Gastrocnemius medialis (tissue), 4 donors: ENCODE results near the gene ATP11A. TPM values are rescaled to one million over a fixed set of nuclear protein-coding genes. Genes with fewer than 3 reads are reported as not detected.

Experiments used
- ATAC-seq, 2 donors: fragments of 150-250 bp; one replicate each; pipeline ENCODE4 v1.9.1; 2016
- DNase-seq, 2 donors: peaks; one replicate each; pipeline ENCODE4 v3.0.0-alpha.2; 2019
- H3K27ac ChIP-seq, 4 donors: fragments of 200-600 bp; sonication (generic); 1 replicate in 1 of 4; 2 replicates in 3 of 4; pipeline ENCODE4 v1.5.1; 2016 to 2018; ENCODE audit warnings: mild to moderate bottlenecking in 2 of 4, moderate library complexity in 1 of 4
- H3K27me3 ChIP-seq, 3 donors: fragments of 200-600 bp; sonication (generic) in 2 of 3; 1 replicate in 1 of 3; 2 replicates in 2 of 3; pipeline versions ENCODE4 v1.5.1 to v1.6.0; 2016 to 2019; ENCODE audit warnings: mild to moderate bottlenecking in 1 of 3, moderate library complexity in 1 of 3
- H3K36me3 ChIP-seq, 2 donors: fragments of 200-600 bp; sonication (generic) in 1 of 2; one replicate each; pipeline ENCODE4 v1.5.1; 2017 to 2018
- H3K4me1 ChIP-seq, 2 donors: fragments of 200-600 bp; sonication (generic) in 1 of 2; one replicate each; pipeline ENCODE4 v1.5.1; 2016 to 2017; ENCODE audit warnings: mild to moderate bottlenecking in 2 of 2
- H3K4me3 ChIP-seq, 4 donors: fragments of 200-600 bp; sonication (generic) in 3 of 4; 1 replicate in 1 of 4; 2 replicates in 3 of 4; pipeline ENCODE4 v1.5.1; 2016 to 2019; ENCODE audit warnings: mild to moderate bottlenecking in 2 of 4
- H3K9me3 ChIP-seq, 3 donors: fragments of 200-600 bp; sonication (generic) in 2 of 3; 1 replicate in 1 of 3; 2 replicates in 2 of 3; pipeline ENCODE4 v1.5.1; 2016 to 2019
- POLR2A ChIP-seq, 2 donors: fragments of 450-650 bp; IDR thresholded peaks; one replicate each; pipeline ENCODE4 v1.6.1; 2017; ENCODE audit warnings: antibody characterized with exemption in 2 of 2, mild to moderate bottlenecking in 2 of 2, moderate library complexity in 2 of 2
- in situ Hi-C, 4 donors: fragments of 200-750 bp; cut with MboI; loops; one replicate each; pipeline versions ENCODE4 v1.15.0 to v1.8.0; 2017; ENCODE audit warnings: low sequenced_read_pairs in 4 of 4
- intact Hi-C: fragments of 100-400 bp; cut with DNase I; formaldehyde crosslinking; loops from one replicate; pipeline ENCODE4 v1.15.1; 2023; ENCODE audit warnings: low total_unique reads
- total RNA-seq, 4 donors: library from RNA; depleted of rRNA; stranded (reverse); fragments of >200 nt; gene quantifications; one replicate each; pipeline versions ENCODE4 v1.1.0 to v1.2.3, GENCODE V29; 2016
- TF ChIP-seq, protein P1 (sequence below), 5 experiments: fragments of 450-650 bp in 3 of 5; fragments of 200-600 bp in 2 of 5; sonication (generic) in 2 of 5; IDR thresholded peaks in 4 of 5; conservative IDR thresholded peaks in 1 of 5; 1 replicate in 4 of 5; 2 replicates in 1 of 5; pipeline ENCODE4 v1.5.1; 2016 to 2019; ENCODE audit warnings: antibody characterized with exemption in 5 of 5, mild to moderate bottlenecking in 3 of 5, moderate library complexity in 3 of 5

The ATP11A gene
- total RNA-seq, 4 donors from 2014 or later: 10.0 to 14.2 (median 12.6) TPM

DNA sequence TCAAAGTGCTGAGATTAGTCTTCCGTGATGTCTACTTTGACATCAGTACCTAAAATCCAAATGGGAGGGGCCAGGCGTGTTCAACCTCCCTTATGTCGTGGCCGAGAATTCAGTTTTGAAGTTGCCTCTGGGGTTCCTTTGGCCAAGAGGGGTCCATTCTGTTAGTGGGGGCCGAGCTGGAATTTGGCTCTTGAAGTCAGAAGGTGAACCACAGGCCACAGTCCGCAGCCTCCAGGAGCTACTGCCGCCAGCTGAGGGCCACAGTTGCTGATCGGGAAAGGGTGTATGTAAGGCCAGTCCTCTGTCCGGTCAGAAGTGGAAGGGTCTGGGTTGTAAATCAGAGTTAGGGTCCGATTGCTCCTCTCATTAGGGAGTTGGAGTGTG, 31.0 kb downstream of the ATP11A start:
- Histone ChIP-seq H3K4me3 (no peak overlapping the region), H3K27me3 (no peaks in the 10 kb centered on the region), H3K27ac (no peak overlapping the region), H3K9me3 (no peaks in the 10 kb centered on the region), H3K36me3 (no peaks in the 10 kb centered on the region), H3K4me1 (peaks cover 12 to 13% of the 10 kb centered on the region in 2 donors)
- ATAC-seq (no peak), DNase-seq (no peak)
- in situ Hi-C loops: no loop called here
- no peak for TF ChIP-seq POLR2A (IDR thresholded peaks at IDR 0.05)
- TF ChIP-seq, protein P1, sequence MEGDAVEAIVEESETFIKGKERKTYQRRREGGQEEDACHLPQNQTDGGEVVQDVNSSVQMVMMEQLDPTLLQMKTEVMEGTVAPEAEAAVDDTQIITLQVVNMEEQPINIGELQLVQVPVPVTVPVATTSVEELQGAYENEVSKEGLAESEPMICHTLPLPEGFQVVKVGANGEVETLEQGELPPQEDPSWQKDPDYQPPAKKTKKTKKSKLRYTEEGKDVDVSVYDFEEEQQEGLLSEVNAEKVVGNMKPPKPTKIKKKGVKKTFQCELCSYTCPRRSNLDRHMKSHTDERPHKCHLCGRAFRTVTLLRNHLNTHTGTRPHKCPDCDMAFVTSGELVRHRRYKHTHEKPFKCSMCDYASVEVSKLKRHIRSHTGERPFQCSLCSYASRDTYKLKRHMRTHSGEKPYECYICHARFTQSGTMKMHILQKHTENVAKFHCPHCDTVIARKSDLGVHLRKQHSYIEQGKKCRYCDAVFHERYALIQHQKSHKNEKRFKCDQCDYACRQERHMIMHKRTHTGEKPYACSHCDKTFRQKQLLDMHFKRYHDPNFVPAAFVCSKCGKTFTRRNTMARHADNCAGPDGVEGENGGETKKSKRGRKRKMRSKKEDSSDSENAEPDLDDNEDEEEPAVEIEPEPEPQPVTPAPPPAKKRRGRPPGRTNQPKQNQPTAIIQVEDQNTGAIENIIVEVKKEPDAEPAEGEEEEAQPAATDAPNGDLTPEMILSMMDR (IDR thresholded peaks at IDR 0.05 in 4 of 5, conservative IDR thresholded peaks at IDR 0.05 in 1 of 5): no peak
- intact Hi-C loops: no loop called here

DNA sequence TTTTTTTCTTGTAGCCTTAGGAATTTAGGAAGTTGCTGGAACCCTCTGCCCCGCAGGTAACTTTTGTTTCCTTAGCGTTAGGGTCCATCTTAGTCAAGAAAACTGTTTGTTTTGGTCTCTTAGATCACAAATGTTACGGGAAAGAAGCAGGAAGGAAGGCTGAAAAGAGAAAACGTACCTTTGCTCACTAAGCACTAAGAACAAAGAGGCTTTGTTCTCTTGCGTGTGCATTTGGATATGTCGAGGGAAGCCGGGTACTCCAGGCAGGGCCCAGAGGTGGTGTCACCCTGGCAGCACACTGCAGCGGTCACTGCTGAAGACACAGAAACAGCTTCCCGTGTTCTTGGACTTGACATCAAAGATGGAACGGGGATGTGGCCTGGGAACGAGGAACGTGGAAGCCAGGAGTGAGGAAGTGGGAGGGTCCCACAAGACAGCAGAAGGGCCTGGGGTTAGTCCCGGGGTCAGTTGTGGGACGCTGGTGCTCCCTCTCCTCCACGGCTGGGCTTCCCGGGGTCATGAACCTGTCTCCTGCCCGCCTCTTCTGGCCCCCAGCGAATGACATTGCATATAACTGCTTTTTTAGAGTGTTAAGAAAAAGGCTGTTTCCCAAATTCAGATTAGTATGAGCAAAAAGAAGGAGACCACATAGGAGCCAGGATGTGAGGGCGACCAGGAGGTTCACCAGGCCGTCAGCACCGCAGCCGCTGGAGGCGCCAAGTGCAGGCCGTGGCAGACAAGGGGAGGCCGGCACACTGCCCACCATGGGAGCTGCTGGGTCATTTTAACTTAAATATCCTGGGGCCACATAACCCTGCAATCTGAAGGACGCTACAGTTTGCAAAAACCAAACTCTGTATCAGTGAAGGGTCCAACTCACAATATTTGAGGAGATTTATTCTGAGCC, 31.6 kb downstream of the ATP11A start:
- Histone ChIP-seq H3K4me3 (no peak overlapping the region), H3K4me1 (peaks cover 18 to 19% of the 10 kb centered on the region in 2 donors), H3K27me3 (no peaks in the 10 kb centered on the region), H3K27ac (no peak overlapping the region), H3K9me3 (no peaks in the 10 kb centered on the region), H3K36me3 (no peaks in the 10 kb centered on the region)
- intact Hi-C loops (no loop called here), in situ Hi-C loops (no loop called here)
- ATAC-seq: no peak
- no peak for DNase-seq
- TF ChIP-seq, protein P1 (IDR thresholded peaks at IDR 0.05 in 4 of 5, conservative IDR thresholded peaks at IDR 0.05 in 1 of 5): no peak
- TF ChIP-seq POLR2A (IDR thresholded peaks at IDR 0.05): no peak

- Histone ChIP-seq H3K9me3 (no peaks in the 10 kb centered on the region), H3K36me3 (no peaks in the 10 kb centered on the region), H3K4me3 (no peak overlapping the region), H3K27ac (peak overlapping the region in 2 of 4 donors; percentile 33 to 35), H3K27me3 (no peaks in the 10 kb centered on the region), H3K4me1 (peaks cover 29 to 31% of the 10 kb centered on the region in 2 donors)
- in situ Hi-C loops (no loop called here), intact Hi-C loops (no loop called here)
- DNase-seq (no peak), ATAC-seq (no peak)
- TF ChIP-seq, protein P1 (IDR thresholded peaks at IDR 0.05 in 4 of 5, conservative IDR thresholded peaks at IDR 0.05 in 1 of 5): no peak
- TF ChIP-seq POLR2A (IDR thresholded peaks at IDR 0.05): no peak
Measured at GRCh38 chr13:112722433-112723263, 32.8 kb downstream of the ATP11A start.

- in situ Hi-C loops (no loop called here), intact Hi-C loops (no loop called here)
- no peak for DNase-seq
- no peak for ATAC-seq
- Histone ChIP-seq H3K27me3 (no peaks in the 10 kb centered on the region), H3K4me3 (no peak overlapping the region), H3K9me3 (no peaks in the 10 kb centered on the region), H3K27ac (no peak overlapping the region), H3K4me1 (peaks cover 34 to 35% of the 10 kb centered on the region in 2 donors), H3K36me3 (no peaks in the 10 kb centered on the region)
- TF ChIP-seq POLR2A (IDR thresholded peaks at IDR 0.05): no peak
- TF ChIP-seq, protein P1 (IDR thresholded peaks at IDR 0.05 in 4 of 5, conservative IDR thresholded peaks at IDR 0.05 in 1 of 5): no peak
Measured at GRCh38 chr13:112723771-112724170, 33.9 kb downstream of the ATP11A start.
